Right renal pelvis (tissue), 4 donors: ENCODE data around the gene SGPL1. TPM values are rescaled to one million over a fixed set of nuclear protein-coding genes. Genes with fewer than 3 reads are reported as not detected.

Experiments
- DNase-seq, 4 donors: peaks; one replicate each; pipeline ENCODE4 v3.0.0-alpha.2; 2013; ENCODE audit warnings: low read depth in 4 of 4, low spot score in 3 of 4, missing footprints in 1 of 4
- polyA plus RNA-seq, 4 donors: library from polyadenylated mRNA; unstranded; fragments of 120-200 nt; gene quantifications; one replicate each; pipeline ENCODE4 v1.2.1, GENCODE V29; 2013; ENCODE audit not compliant: insufficient read length in 4 of 4

SGPL1 gene
- polyA plus RNA-seq, 4 donors, result 52.5 to 59.4 (median 57.2) TPM

DNA sequence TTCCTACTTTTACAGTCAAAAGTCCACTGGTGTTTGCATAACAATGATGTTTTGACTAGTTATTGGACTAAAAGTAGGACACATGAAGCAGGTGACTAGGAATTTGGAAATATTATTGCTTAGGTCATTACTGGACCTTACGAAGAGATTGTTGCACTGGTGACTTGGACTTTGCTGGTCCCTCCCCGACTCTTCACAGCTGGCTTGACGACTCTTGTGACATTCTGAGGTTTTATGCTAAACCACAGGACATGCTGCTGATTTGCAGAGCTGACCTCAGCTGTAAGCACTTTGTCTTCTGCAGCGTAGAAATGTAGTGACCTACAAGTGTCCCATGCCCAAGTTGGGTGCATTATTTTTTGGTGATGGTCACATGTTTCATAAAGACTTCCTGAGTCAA, 50.7 kb downstream of the SGPL1 start:
- no peak for DNase-seq

GRCh38 chr10:70872291-70872690, 56.5 kb downstream of the SGPL1 start:
- DNase-seq, result no peak

DNA sequence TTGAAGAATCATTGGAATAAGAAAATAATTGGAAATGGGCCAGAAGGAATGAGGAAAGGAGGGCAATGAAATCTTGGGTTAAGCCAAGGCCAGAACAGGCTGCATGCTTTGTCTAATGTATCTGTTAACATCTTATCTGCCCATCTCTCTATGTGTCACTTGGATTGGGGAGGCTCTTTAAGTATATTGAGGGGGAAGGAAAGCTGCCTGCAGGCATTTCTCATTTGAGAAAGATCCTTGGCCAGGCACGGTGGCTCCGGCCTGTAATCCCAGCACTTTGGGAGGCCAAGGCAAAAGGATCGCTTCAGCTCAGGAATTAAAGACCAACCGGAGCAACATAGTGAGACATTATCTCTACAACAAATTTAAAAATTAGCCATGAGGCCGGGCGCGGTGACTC, 58.3 kb downstream of the SGPL1 start:
- DNase-seq, result no peak

- DNase-seq, result no peak
Measured at GRCh38 chr10:70879207-70879606, 63.5 kb downstream of the SGPL1 start.

GRCh38 chr10:70880077-70880534, 64.4 kb downstream of the SGPL1 start:
- DNase-seq, result peak; percentile 63 to 69 (median 66)

GRCh38 chr10:70884741-70885140, 69.0 kb downstream of the SGPL1 start:
- DNase-seq, result no peak

GRCh38 chr10:70885481-70885880, 69.7 kb downstream of the SGPL1 start:
- DNase-seq, result no peak

DNA sequence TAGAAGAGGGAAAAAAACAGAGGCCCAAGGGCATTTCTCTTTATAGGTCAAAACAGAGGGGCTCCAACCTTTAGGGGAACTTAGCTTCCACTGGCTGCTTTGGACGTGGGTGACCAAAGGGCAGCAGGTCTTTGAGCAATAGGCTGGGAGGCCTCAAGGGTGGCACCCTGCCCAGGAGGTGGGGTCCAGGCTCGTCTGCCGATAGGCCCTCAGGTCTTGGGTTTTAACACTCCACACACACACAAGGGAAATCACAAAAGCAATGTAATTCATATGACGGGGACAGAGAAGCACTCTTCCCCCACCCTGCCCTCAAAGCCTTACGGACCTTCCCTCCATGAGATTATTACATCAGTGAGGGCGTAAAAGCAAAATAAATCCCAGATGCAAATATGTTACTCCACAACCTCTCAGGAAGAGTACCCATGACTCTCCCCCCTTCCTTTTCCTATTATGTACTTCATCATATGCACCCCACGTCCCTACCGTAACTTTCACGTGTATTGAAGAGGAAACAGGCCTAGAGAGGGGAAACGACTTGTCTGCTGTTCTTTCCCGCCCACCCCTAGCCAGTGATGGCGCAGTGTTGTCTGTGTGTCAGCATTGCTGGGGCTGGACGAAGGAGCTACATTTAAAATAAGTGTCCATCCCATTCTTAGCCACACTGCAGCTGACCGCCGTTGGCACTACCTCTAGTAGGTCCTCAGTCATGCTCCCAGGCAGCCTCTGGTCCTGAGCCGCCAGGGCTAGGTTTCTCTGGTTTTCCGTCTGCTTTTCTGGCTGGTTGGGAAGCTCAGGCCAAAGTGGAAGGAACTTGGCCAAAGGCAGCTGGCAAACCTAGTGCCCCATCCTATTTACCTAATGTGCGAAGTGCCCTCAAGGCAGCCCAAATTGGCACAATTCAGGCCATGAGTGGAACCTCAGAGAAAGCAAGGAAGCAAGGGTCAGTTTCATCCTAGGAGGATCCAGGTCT, 70.5 kb downstream of the SGPL1 start:
- DNase-seq, result no peak

DNA sequence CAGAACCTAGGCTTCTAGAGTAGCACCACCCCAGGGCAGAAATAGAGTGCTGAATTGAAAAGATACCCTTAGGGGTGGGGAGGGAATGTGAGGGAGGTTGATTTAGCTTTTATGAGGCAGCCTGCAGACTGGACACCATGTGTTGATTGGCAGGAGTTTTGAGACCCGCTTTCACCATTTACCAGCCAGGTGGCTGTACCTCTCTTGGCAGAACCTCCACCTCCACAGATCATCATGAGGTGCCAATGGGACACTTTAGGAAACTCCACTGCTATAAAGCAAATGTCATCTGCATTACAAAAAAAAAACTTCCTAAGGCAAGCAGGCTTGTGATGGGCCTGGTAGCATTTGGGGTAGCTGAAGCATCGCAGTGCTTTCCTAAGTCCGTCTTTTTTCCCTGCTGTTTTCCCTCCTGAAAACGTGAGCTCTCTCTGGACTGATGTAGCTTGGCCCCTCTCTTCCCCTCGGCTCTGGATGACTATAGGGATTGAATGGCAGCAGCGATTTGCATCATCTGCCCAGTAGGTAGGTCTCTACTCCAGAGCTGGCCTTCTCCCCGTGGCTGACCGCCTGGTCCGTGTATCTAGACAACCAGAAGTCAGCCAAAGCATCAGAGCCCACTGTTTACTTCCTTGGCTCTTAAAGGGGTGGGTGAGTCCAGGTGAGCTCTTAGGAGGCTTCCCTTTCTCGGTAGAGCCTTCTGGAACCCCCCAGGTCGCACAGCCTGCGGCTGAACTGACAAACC, 71.3 kb downstream of the SGPL1 start:
- DNase-seq, result no peak

GRCh38 chr10:70887804-70888800, 72.4 kb downstream of the SGPL1 start, which contains the start of gene PCBD1:
PCBD1 (minus strand) TSS chr10:70888565; CDS start chr10:70888533, 32 bp downstream.
- DNase-seq, result peak; percentile 52 to 62 (median 60)

DNA sequence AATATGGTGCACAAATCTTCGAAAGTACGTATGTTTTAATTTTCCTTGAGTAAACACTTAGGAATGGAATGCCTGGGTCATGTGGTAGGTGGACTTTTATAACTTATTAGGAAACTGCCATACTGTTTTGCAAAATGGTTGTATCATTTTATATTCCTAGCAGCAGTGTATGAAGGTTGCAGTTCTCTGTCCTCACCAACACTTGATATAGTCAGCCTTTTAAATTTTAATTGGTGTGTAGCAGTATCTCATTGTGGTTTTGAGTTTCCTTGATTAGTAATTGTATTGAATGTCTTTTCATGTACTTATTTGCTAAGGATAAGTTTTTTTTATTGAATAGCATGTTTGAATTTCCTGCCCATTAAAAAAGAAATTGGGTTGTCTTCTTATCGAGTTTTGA, 73.5 kb downstream of the SGPL1 start:
- DNase-seq, result no peak

- DNase-seq, result peak in 3 of 4 donors; percentile 20 to 56 (median 46)
Measured at GRCh38 chr10:70890917-70891431, 75.2 kb downstream of the SGPL1 start.

- no peak for DNase-seq
Measured at GRCh38 chr10:70891627-70892026, 75.9 kb downstream of the SGPL1 start.

DNA sequence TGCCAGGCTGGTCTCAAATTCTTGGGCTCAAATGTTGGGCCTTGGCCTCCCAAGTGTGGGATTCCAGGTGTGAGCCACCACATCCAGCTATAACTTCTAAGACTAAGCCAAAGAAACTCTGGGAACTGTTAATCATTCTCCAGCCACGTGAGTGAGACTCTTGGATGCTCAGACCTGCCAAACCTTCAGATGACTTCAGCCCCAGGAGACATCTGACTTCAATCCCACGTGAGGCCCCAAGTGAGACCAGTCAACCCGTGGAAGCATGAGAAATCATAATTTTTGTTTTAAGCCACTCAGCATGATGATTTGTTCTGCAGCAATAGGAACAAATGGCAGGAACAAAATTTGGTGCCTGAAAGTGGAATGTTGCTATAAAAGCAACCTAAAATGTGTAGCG, 76.9 kb downstream of the SGPL1 start:
- DNase-seq, result no peak

GRCh38 chr10:70893227-70894006, 77.7 kb downstream of the SGPL1 start:
- no peak for DNase-seq

- no peak for DNase-seq
Measured at GRCh38 chr10:70894416-70894815, 78.7 kb downstream of the SGPL1 start.

DNA sequence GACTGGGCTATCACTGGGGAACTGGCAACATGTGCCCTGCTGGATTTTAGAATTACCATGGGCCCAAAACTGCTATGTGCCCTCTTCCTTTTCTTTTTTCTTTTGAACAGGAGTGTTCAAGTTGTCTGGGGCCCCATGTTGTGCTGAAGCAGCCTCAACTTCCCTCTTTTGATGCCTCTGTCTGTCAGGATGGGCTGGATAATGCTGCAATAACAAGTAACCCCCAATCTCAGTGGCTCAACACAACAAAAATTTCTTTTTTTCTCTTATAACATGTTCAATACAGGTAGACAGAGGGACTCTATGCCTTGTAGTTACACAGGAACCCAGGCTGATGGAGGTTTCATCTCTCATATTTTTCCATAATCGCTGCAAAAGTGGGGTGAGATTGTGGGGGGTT, 80.8 kb downstream of the SGPL1 start:
- no peak for DNase-seq

- no peak for DNase-seq
Measured at GRCh38 chr10:70898687-70899086, 82.9 kb downstream of the SGPL1 start.

DNA sequence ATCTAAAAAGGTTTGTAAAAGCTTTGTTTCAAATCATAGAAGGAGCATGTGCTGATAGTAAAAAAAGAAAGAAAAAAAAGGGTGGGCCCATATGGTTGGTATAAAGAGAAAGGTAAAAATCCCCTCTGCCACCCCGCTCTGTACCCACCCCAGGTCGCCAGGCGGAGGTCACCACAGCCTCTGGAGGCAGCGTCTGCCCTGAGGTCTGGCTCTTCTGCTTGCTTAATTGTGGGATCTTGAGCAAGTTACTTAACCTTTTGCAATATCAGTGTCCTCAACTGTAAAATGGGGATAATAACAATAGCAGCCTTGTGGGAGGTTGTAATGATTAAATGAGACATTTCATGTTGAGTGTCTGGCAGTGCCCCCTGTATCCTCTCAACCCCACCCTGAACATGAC, 83.3 kb downstream of the SGPL1 start:
- DNase-seq, result no peak
